A549 treated with dexamethasone at 1 μM for 4 hours (cell line): ENCODE data around the gene ADGRB3. TPM values are rescaled to one million over a fixed set of nuclear protein-coding genes. Genes with fewer than 3 reads are reported as not detected.

Experiments
- total RNA-seq: library from RNA; stranded (reverse); fragments of 200-300 nt; extraction: Qiagen RNA extraction; gene quantifications from 5 replicates; pipeline ENCODE4 v1.2.3, GENCODE V29; 2022

The ADGRB3 gene
- not detected in 5 replicates for total RNA-seq

DNA sequence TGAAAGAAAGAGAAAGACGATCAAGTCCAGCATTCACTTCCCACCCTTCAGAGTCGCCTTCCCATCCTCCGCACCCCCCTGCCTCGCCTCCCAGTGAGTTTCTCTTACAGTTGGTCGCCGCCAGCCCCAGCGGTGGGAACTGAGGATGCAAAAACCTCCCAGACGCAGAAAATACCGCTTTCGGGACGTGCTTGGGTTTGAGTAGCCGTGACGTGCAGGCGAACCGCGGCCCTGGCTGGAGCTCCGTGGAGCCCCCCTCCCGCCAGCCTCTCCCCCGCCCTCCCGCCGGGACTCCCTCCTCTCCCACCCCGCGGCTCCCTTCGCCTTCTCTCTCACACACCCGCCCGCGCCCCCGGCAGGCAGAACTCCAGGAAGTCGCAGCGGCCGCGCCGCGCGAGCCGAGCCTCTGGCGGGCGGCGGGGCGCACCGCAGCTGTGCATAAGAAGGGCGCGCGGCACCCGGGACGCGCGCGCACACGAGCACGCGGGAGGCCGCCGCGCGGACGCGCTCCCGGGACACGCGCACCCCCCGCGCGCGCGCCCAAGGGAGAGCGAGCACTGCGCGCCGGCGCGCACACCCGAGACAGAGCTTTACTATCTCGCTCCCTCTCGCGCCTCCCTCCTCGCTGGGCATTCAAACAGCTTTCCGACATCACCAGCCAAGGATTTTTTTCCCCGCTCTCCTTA is at the start of gene ADGRB3:
Gene ADGRB3, plus strand, starts transcription at position 557 of the 686 bp plus-strand sequence. CDS start 3,394 bp downstream, outside the sequence.

